H1 (cell line): Measurements from ENCODE around the gene COL4A2. TPM values are rescaled to one million over a fixed set of nuclear protein-coding genes. Genes with fewer than 3 reads are reported as not detected.

Experiments
- CTCF ChIA-PET: fragments of 300-600 bp; sonication (Branson Sonifier 250); formaldehyde crosslinking; loops from one replicate; lab custom pipeline; 2021; ENCODE audit not compliant: partially characterized antibody; lab: Charles Lee
- POLR2A ChIA-PET: fragments of 300-600 bp; sonication (Branson Sonifier 250); formaldehyde crosslinking; loops from one replicate; lab custom pipeline; 2021; ENCODE audit warnings: inconsistent platforms; ENCODE audit not compliant: partially characterized antibody; lab: Charles Lee
- DNase-seq, 2 experiments: peaks; one replicate each; pipeline versions ENCODE4 v3.0.0 to v3.0.0-alpha.2; 2010 to 2022; ENCODE audit warnings: low spot score in 2 of 2, low read depth in 1 of 2, mixed read lengths in 1 of 2
- FAIRE-seq: peaks from 2 replicates; lab custom pipeline; 2011; peaks lifted over from hg19 to GRCh38; lab: Jason Lieb, UNC
- H2AFZ ChIP-seq: 2 replicates; pipeline ENCODE4 v1.8.1; 2012; ENCODE audit warnings: low read length, inconsistent platforms
- H2AK5ac ChIP-seq: 2 replicates; pipeline ENCODE4 v1.6.1; 2013; ENCODE audit warnings: low read depth, low read length
- H2BK120ac ChIP-seq: replicated peaks from 2 replicates; pipeline ENCODE3; 2013; ENCODE audit warnings: low read depth, low read length, inconsistent platforms
- H2BK12ac ChIP-seq: 2 replicates; pipeline ENCODE4 v1.6.1; 2013; ENCODE audit warnings: low read depth, low read length
- H2BK15ac ChIP-seq: 2 replicates; pipeline ENCODE4 v1.6.1; 2013; ENCODE audit warnings: low read length
- H2BK20ac ChIP-seq: 2 replicates; pipeline ENCODE4 v1.6.1; 2013; ENCODE audit warnings: low read length
- H2BK5ac ChIP-seq: 2 replicates; pipeline ENCODE4 v1.6.1; 2013; ENCODE audit warnings: low read depth, low read length
- H3K14ac ChIP-seq: 2 replicates; pipeline ENCODE4 v1.6.1; 2013; ENCODE audit warnings: inconsistent platforms; ENCODE audit not compliant: insufficient read length
- H3K18ac ChIP-seq: 2 replicates; pipeline ENCODE4 v1.6.1; 2013; ENCODE audit warnings: low read length; ENCODE audit errors: extremely low read depth
- H3K23ac ChIP-seq: 2 replicates; pipeline ENCODE4 v1.6.1; 2013; ENCODE audit warnings: inconsistent platforms; ENCODE audit not compliant: insufficient read length
- H3K23me2 ChIP-seq: 2 replicates; pipeline ENCODE4 v1.6.1; 2013; ENCODE audit warnings: low read depth, low read length
- H3K27ac ChIP-seq: 2 replicates; pipeline ENCODE4 v1.6.1; 2011; ENCODE audit warnings: low read depth, low read length, inconsistent platforms
- H3K27me3 ChIP-seq, 4 experiments: replicated peaks in 1 of 4; 1 replicate in 1 of 4; 2 replicates in 3 of 4; pipeline versions ENCODE4 v1.6.1 to v1.8.1; 2011 to 2013; ENCODE audit warnings: low read length in 3 of 4, mild to moderate bottlenecking in 3 of 4, inconsistent platforms in 2 of 4, mixed read lengths in 2 of 4, moderate library complexity in 1 of 4; ENCODE audit not compliant: control insufficient read depth in 3 of 4, insufficient read depth in 3 of 4; ENCODE audit errors: extremely low read depth in 1 of 4
- H3K36me3 ChIP-seq, 4 experiments: 2 replicates each; pipeline versions ENCODE4 v1.6.1 to v1.8.1; 2011 to 2013; ENCODE audit warnings: mild to moderate bottlenecking in 4 of 4, low read length in 3 of 4, moderate library complexity in 2 of 4, control low read depth in 1 of 4, inconsistent platforms in 1 of 4; ENCODE audit not compliant: insufficient read depth in 4 of 4, control insufficient read depth in 2 of 4
- H3K4ac ChIP-seq: replicated peaks from 2 replicates; pipeline ENCODE3; 2013; ENCODE audit warnings: low read length, low read depth, mixed read lengths, inconsistent platforms; ENCODE audit not compliant: insufficient read length
- H3K4me1 ChIP-seq, 4 experiments: replicated peaks in 1 of 4; 1 replicate in 1 of 4; 2 replicates in 3 of 4; pipeline versions ENCODE4 v1.6.1 to v1.8.1; 2011 to 2013; ENCODE audit warnings: low read length in 3 of 4, inconsistent platforms in 2 of 4, mixed read lengths in 1 of 4; ENCODE audit not compliant: insufficient read depth in 4 of 4, control insufficient read depth in 3 of 4
- H3K4me2 ChIP-seq, 2 experiments: 2 replicates each; pipeline versions ENCODE4 v1.6.1 to v1.8.1; 2011 to 2013; ENCODE audit warnings: low read depth in 2 of 2, low read length in 2 of 2, control low read depth in 1 of 2, inconsistent platforms in 1 of 2, mild to moderate bottlenecking in 1 of 2; ENCODE audit not compliant: insufficient read depth in 1 of 2
- H3K4me3 ChIP-seq, 4 experiments: fragments of 200-600, 300-600 bp in 1 of 4; sonication (generic), shearing (Covaris generic), sonication (Bioruptor Twin) in 1 of 4; 2 replicates each; pipeline versions ENCODE4 v1.5.1 to v1.8.1; 2011 to 2016; ENCODE audit warnings: low read length in 4 of 4, low read depth in 3 of 4, control low read depth in 2 of 4, inconsistent platforms in 2 of 4, mild to moderate bottlenecking in 2 of 4, mixed read lengths in 1 of 4, moderate library complexity in 1 of 4; ENCODE audit not compliant: insufficient read depth in 2 of 4; ENCODE audit errors: extremely low read depth in 1 of 4
- H3K56ac ChIP-seq: replicated peaks from 2 replicates; pipeline ENCODE3; 2013; ENCODE audit warnings: low read depth, mild to moderate bottlenecking, mixed read lengths, low read length, inconsistent platforms; ENCODE audit not compliant: insufficient read length
- H3K79me1 ChIP-seq: 2 replicates; pipeline ENCODE4 v1.6.1; 2013; ENCODE audit warnings: low read depth, low read length, control low read depth
- H3K79me2 ChIP-seq, 2 experiments: 2 replicates each; pipeline versions ENCODE4 v1.6.1 to v1.8.1; 2012 to 2013; ENCODE audit warnings: low read length in 2 of 2, mild to moderate bottlenecking in 2 of 2, inconsistent platforms in 1 of 2; ENCODE audit not compliant: insufficient read depth in 2 of 2, control insufficient read depth in 1 of 2
- H3K9ac ChIP-seq, 4 experiments: replicated peaks in 1 of 4; 1 replicate in 1 of 4; 2 replicates in 3 of 4; pipeline versions ENCODE4 v1.6.1 to v1.8.1; 2011 to 2013; ENCODE audit warnings: low read depth in 3 of 4, low read length in 3 of 4, control low read depth in 2 of 4, mild to moderate bottlenecking in 2 of 4, moderate library complexity in 2 of 4, inconsistent platforms in 1 of 4; ENCODE audit errors: extremely low read depth in 1 of 4
- H3K9me3 ChIP-seq, 2 experiments: 2 replicates each; pipeline versions ENCODE4 v1.6.1 to v1.8.1; 2012 to 2013; ENCODE audit warnings: mild to moderate bottlenecking in 2 of 2, moderate library complexity in 2 of 2, control low read depth in 1 of 2, inconsistent platforms in 1 of 2, low read depth in 1 of 2, low read length in 1 of 2, mixed read lengths in 1 of 2; ENCODE audit not compliant: insufficient read depth in 2 of 2
- H4K20me1 ChIP-seq, 2 experiments: replicated peaks in 1 of 2; 2 replicates each; pipeline versions ENCODE3 to v1.8.1; 2011 to 2013; ENCODE audit warnings: inconsistent platforms in 2 of 2, low read length in 2 of 2, mild to moderate bottlenecking in 1 of 2; ENCODE audit not compliant: insufficient read depth in 2 of 2, control insufficient read depth in 1 of 2
- H4K5ac ChIP-seq: 2 replicates; pipeline ENCODE4 v1.6.1; 2013; ENCODE audit warnings: low read length, low read depth, mixed read lengths, inconsistent platforms; ENCODE audit not compliant: insufficient read length
- H4K8ac ChIP-seq: 2 replicates; pipeline ENCODE4 v1.8.0; 2013; ENCODE audit warnings: mild to moderate bottlenecking, moderate library complexity, low read length, inconsistent platforms; ENCODE audit not compliant: insufficient read depth; ENCODE audit errors: extremely low read depth
- H4K91ac ChIP-seq: replicated peaks from 2 replicates; pipeline ENCODE3; 2013; ENCODE audit warnings: low read length, mixed read lengths, inconsistent platforms; ENCODE audit not compliant: insufficient read length
- CTBP2 ChIP-seq: IDR thresholded peaks from 2 replicates; pipeline ENCODE4 v1.7.0; 2011; ENCODE audit warnings: borderline replicate concordance, mild to moderate bottlenecking, moderate library complexity, mixed read lengths, low read length; ENCODE audit not compliant: insufficient read depth, insufficient read length
- EZH2 ChIP-seq: fragments of 200-600 bp; sonication (generic); IDR thresholded peaks from 2 replicates; pipeline ENCODE4 v1.7.1; 2012; ENCODE audit warnings: low read depth, mild to moderate bottlenecking, moderate library complexity, low read length, inconsistent platforms; ENCODE audit not compliant: severe bottlenecking
- GABPA ChIP-seq: IDR thresholded peaks from 2 replicates; pipeline ENCODE4 v1.6.1; 2011; ENCODE audit warnings: mild to moderate bottlenecking, low read length, moderate library complexity, borderline replicate concordance; ENCODE audit not compliant: insufficient read depth
- GTF2F1 ChIP-seq: IDR thresholded peaks from 2 replicates; pipeline ENCODE4 v1.6.1; 2012; ENCODE audit warnings: low read depth, low read length, improper control_type of control experiment, borderline replicate concordance
- HDAC6 ChIP-seq: IDR thresholded peaks from one replicate; pipeline ENCODE4 v1.7.1; 2012; ENCODE audit warnings: low read depth, mild to moderate bottlenecking, inconsistent platforms, low read length, moderate library complexity
- JUND ChIP-seq: IDR thresholded peaks from 2 replicates; pipeline ENCODE4 v1.6.1; 2011; ENCODE audit warnings: mild to moderate bottlenecking, improper control_type of control experiment, low read length
- KDM1A ChIP-seq: fragments of 200-600, 300-600 bp; sonication (generic); IDR thresholded peaks from 2 replicates; pipeline ENCODE4 v1.7.1; 2016; ENCODE audit warnings: mild to moderate bottlenecking, low read length, borderline replicate concordance
- RBBP5 ChIP-seq: IDR thresholded peaks from 2 replicates; pipeline ENCODE4 v1.7.1; 2012; ENCODE audit warnings: low read depth, mild to moderate bottlenecking, inconsistent platforms, low read length, moderate library complexity, borderline replicate concordance
- USF2 ChIP-seq: IDR thresholded peaks from 2 replicates; pipeline ENCODE4 v1.6.1; 2011; ENCODE audit warnings: low read length, improper control_type of control experiment
- WGBS, 2 experiments: shearing (Covaris generic) in 1 of 2; methylation state at CpG; one replicate each; pipeline versions ENCODE4 v1.1.6 to v1.1.7; 2013 to 2015; ENCODE audit warnings: low lambda C conversion rate in 2 of 2, mixed read lengths in 2 of 2, inconsistent platforms in 1 of 2, low coverage in 1 of 2, missing lambda C conversion rate in 1 of 2; ENCODE audit not compliant: insufficient replicate concordance in 2 of 2, insufficient coverage in 1 of 2, insufficient read length in 1 of 2; ENCODE audit errors: extremely low coverage in 1 of 2, missing lambda C conversion rate in 1 of 2; 5-methylcytosine and 5-hydroxymethylcytosine counted together
- polyA plus RNA-seq, 7 experiments: library from polyadenylated mRNA; depleted of rRNA in 3 of 7; stranded (reverse) in 5 of 7; unstranded in 2 of 7; fragments of >200 nt in 5 of 7; fragments of 200-250 nt in 2 of 7; gene quantifications; 1 replicate in 5 of 7; 2 replicates in 1 of 7; 4 replicates in 1 of 7; pipeline versions ENCODE4 v1.2.1 to v1.2.3, GENCODE V29; 2011 to 2013; ENCODE audit warnings: missing spikeins in 2 of 7, mixed read lengths in 2 of 7
- total RNA-seq: library from RNA; stranded (reverse); fragmentation: NEBNext Ultra II Directional; extraction: Animal tissue kit (Norgen Biotek cat#: 25700); gene quantifications from 2 replicates; pipeline ENCODE4 v1.2.1, GENCODE V29; 2021

The COL4A2 gene
- total and polyA plus RNA-seq, 2 of the 8 experiments (the other 6 are each of a cell fraction or from before 2014, with no cell fraction given), result 80.4 to 87.3 TPM

GRCh38 chr13:110259651-110260050 lies 47.4 kb upstream of the COL4A2 start:
- Histone ChIP-seq H4K5ac (no peak overlapping the region), H3K79me2 (peaks cover 0 to 5% of the 10 kb centered on the region in 2 experiments; a peak in 2 of 4 replicates), H2BK12ac (no peak overlapping the region), H3K4me2 (no peak overlapping the region), H2AFZ (no peak overlapping the region), H3K23ac (no peak overlapping the region), H3K4ac (no peak overlapping the region), H3K36me3 (no peaks in the 10 kb centered on the region), H2AK5ac (no peak overlapping the region), H3K9ac (no peak overlapping the region), H3K4me3 (no peak overlapping the region), H2BK5ac (no peak overlapping the region), H2BK20ac (no peak overlapping the region), H3K27ac (no peak overlapping the region), H3K14ac (no peak overlapping the region), H3K9me3 (no peaks in the 10 kb centered on the region), H3K18ac (no peak overlapping the region), H4K8ac (no peak overlapping the region), H4K91ac (no peak overlapping the region), H3K4me1 (peaks cover 2 to 8% (median 4%) of the 10 kb centered on the region in 4 experiments), H3K23me2 (no peaks in the 10 kb centered on the region), H2BK120ac (no peak overlapping the region), H4K20me1 (no peaks in the 10 kb centered on the region), H2BK15ac (no peak overlapping the region), H3K56ac (no peak overlapping the region), H3K79me1 (no peaks in the 10 kb centered on the region; the same call in none of the 2 replicates), H3K27me3 (no peaks in the 10 kb centered on the region; a peak in 1 of 7 replicates)
- ChIA-PET CTCF (interaction anchor here (0.6 to 6.9 kb wide), 4 partner anchors 8 to 948 kb away, joined by 3 to 28 read pairs (median 4); no protein-coding TSS in a partner anchor), POLR2A (interaction anchor here (0.6 to 1.1 kb wide), 3 partner anchors 11 to 292 kb away, joined by 3 to 5 read pairs (median 3); no protein-coding TSS in a partner anchor)
- WGBS, 2 experiments, result 89% methylated on average over 6 of the region's 6 CpGs; no CpG with 5 or more reads in 1 of the 2 experiments
- FAIRE-seq, result no peak
- DNase-seq, result no peak
- TF ChIP-seq KDM1A (no peak), USF2 (no peak), JUND (no peak), GTF2F1 (no peak), HDAC6 (no peak), GABPA (no peak), EZH2 (no peak), CTBP2 (no peak), RBBP5 (no peak)
- TF ChIP-seq, all 59 proteins: peak for 0
